ENCODE data around the gene ABLIM2.

Gene ABLIM2

GRCh38 chr4:8101213-8102075 is 57.2 kb downstream of the ABLIM2 start:
- DNase-seq = no peak

- no peak for DNase-seq
Measured at GRCh38 chr4:8099981-8100464, 58.6 kb downstream of the ABLIM2 start.

GRCh38 chr4:8098506-8098905 is 60.1 kb downstream of the ABLIM2 start:
- no peak for DNase-seq

GRCh38 chr4:8097721-8098345 is 60.8 kb downstream of the ABLIM2 start:
- DNase-seq = no peak

GRCh38 chr4:8097141-8097541 is 61.5 kb downstream of the ABLIM2 start:
- DNase-seq = no peak

GRCh38 chr4:8096690-8097061 is 61.9 kb downstream of the ABLIM2 start:
- DNase-seq = no peak

- DNase-seq = no peak
Measured at GRCh38 chr4:8095956-8096689, 62.5 kb downstream of the ABLIM2 start.

- no peak for DNase-seq
Measured at GRCh38 chr4:8093587-8094274, 64.9 kb downstream of the ABLIM2 start.

- no peak for DNase-seq
Measured at GRCh38 chr4:8092282-8092681, 66.3 kb downstream of the ABLIM2 start.

GRCh38 chr4:8090744-8091301 is 67.8 kb downstream of the ABLIM2 start:
- DNase-seq = no peak

GRCh38 chr4:8090312-8090711 is 68.3 kb downstream of the ABLIM2 start:
- no peak for DNase-seq

GRCh38 chr4:8089862-8090261 is 68.8 kb downstream of the ABLIM2 start:
- no peak for DNase-seq

- no peak for DNase-seq
Measured at GRCh38 chr4:8088966-8089491, 69.6 kb downstream of the ABLIM2 start.

GRCh38 chr4:8087921-8088495 is 70.6 kb downstream of the ABLIM2 start:
- no peak for DNase-seq

- no peak for DNase-seq
Measured at GRCh38 chr4:8086783-8087445, 71.7 kb downstream of the ABLIM2 start.

- no peak for DNase-seq
Measured at GRCh38 chr4:8085491-8086117, 73.0 kb downstream of the ABLIM2 start.

- no peak for DNase-seq
Measured at GRCh38 chr4:8084712-8085490, 73.7 kb downstream of the ABLIM2 start.

- DNase-seq = no peak
Measured at GRCh38 chr4:8084031-8084660, 74.5 kb downstream of the ABLIM2 start.

GRCh38 chr4:8083086-8083825 is 75.4 kb downstream of the ABLIM2 start:
- DNase-seq = no peak

Data from effector CD4-positive, alpha-beta T cell (primary cell).